ENCODE data around the gene IMMP2L. TPM values are rescaled to one million over a fixed set of nuclear protein-coding genes. Genes with fewer than 3 reads are reported as not detected.

IMMP2L gene
- total and polyA plus RNA-seq, 2 of the 8 experiments (the other 6 are each of a cell fraction or from before 2014, with no cell fraction given): 2.3 to 10.1 TPM

- no peak overlapping the region for H3K4ac ChIP-seq (replicated peaks; ENCODE audit: insufficient read length, low read depth, low read length)
- ChIA-PET CTCF (ENCODE audit: partially characterized antibody) (interaction anchor here (0.6 to 0.8 kb wide), 2 partner anchors 208 to 1169 kb away, joined by 3 read pairs; no protein-coding TSS in a partner anchor), POLR2A (ENCODE audit: partially characterized antibody) (no interaction called here)
- H3K14ac ChIP-seq (ENCODE audit: insufficient read length): no peak overlapping the region
- H3K4me1 ChIP-seq (replicated peaks in 1 of 4; ENCODE audit: control insufficient read depth in 3 of 4, insufficient read depth in 4 of 4, low read length in 3 of 4): no peaks in the 10 kb centered on the region
- DNase-seq (ENCODE audit: low read depth in 1 of 2, low spot score in 2 of 2) (no peak), FAIRE-seq (no peak)
- H4K8ac ChIP-seq (ENCODE audit: extremely low read depth, insufficient read depth, low read length): no peak overlapping the region
- no peak overlapping the region for H3K4me2 ChIP-seq (ENCODE audit: insufficient read depth in 1 of 2, low read depth in 2 of 2, low read length in 2 of 2)
- H3K36me3 ChIP-seq (ENCODE audit: control insufficient read depth in 2 of 4, insufficient read depth in 4 of 4, low read length in 3 of 4): no peaks in the 10 kb centered on the region; a peak in 1 of 8 replicates
- no peak overlapping the region for H3K18ac ChIP-seq (ENCODE audit: extremely low read depth, low read length)
- no peak overlapping the region for H4K5ac ChIP-seq (ENCODE audit: insufficient read length, low read depth, low read length)
- H2BK15ac ChIP-seq (ENCODE audit: low read length): no peak overlapping the region
- no peak overlapping the region for H2BK5ac ChIP-seq (ENCODE audit: low read depth, low read length)
- H3K9ac ChIP-seq (replicated peaks in 1 of 4; ENCODE audit: extremely low read depth in 1 of 4, low read depth in 3 of 4, low read length in 3 of 4): no peak overlapping the region
- no peak overlapping the region for H2AFZ ChIP-seq (ENCODE audit: low read length)
- H3K9me3 ChIP-seq (ENCODE audit: insufficient read depth in 2 of 2, low read depth in 1 of 2, low read length in 1 of 2): no peaks in the 10 kb centered on the region
- H2AK5ac ChIP-seq (ENCODE audit: low read depth, low read length): no peak overlapping the region
- H2BK12ac ChIP-seq (ENCODE audit: low read depth, low read length): no peak overlapping the region
- H3K79me2 ChIP-seq (ENCODE audit: control insufficient read depth in 1 of 2, insufficient read depth in 2 of 2, low read length in 2 of 2): no peaks in the 10 kb centered on the region
- H4K91ac ChIP-seq (replicated peaks; ENCODE audit: insufficient read length, low read length): no peak overlapping the region
- no peak overlapping the region for H3K4me3 ChIP-seq (ENCODE audit: extremely low read depth in 1 of 4, insufficient read depth in 2 of 4, low read depth in 3 of 4, low read length in 4 of 4)
- H3K27ac ChIP-seq (ENCODE audit: low read depth, low read length): no peak overlapping the region
- no peaks in the 10 kb centered on the region for H3K79me1 ChIP-seq (ENCODE audit: low read depth, low read length)
- H2BK20ac ChIP-seq (ENCODE audit: low read length): no peak overlapping the region
- no peak overlapping the region for H3K23ac ChIP-seq (ENCODE audit: insufficient read length)
- no peaks in the 10 kb centered on the region for H4K20me1 ChIP-seq (replicated peaks in 1 of 2; ENCODE audit: control insufficient read depth in 1 of 2, insufficient read depth in 2 of 2, low read length in 2 of 2)
- H3K23me2 ChIP-seq (ENCODE audit: low read depth, low read length): no peaks in the 10 kb centered on the region
- H3K27me3 ChIP-seq (replicated peaks in 1 of 4; ENCODE audit: control insufficient read depth in 3 of 4, extremely low read depth in 1 of 4, insufficient read depth in 3 of 4, low read length in 3 of 4): peaks cover 0 to 1% (median 0%) of the 10 kb centered on the region in 4 experiments; a peak in 1 of 7 replicates
- no peak overlapping the region for H3K56ac ChIP-seq (replicated peaks; ENCODE audit: insufficient read length, low read depth, low read length)
- H2BK120ac ChIP-seq (replicated peaks; ENCODE audit: low read depth, low read length): no peak overlapping the region
- TF ChIP-seq BCL11A (IDR thresholded peaks at IDR 0.05; ENCODE audit: low read depth in 2 of 2, low read length in 2 of 2) (no peak), MAX (IDR thresholded peaks at IDR 0.05) (no peak)
Measured at GRCh38 chr7:111521660-111522059, 40.6 kb downstream of the IMMP2L start.

All from H1 (cell line).